LNCAP (cell line): Measurements from ENCODE around the gene TRPM8.

Source experiments
- CTCF ChIP-seq: fragments of 450-650 bp; IDR thresholded peaks from 2 replicates; pipeline ENCODE4 v1.5.1; 2017; ENCODE audit warnings: mild to moderate bottlenecking

The TRPM8 gene

GRCh38 chr2:234046521-234046920 lies 129.3 kb downstream of the TRPM8 start:
- no peak for TF ChIP-seq CTCF

- no peak for TF ChIP-seq CTCF
Observed at GRCh38 chr2:234047361-234047760, 130.2 kb downstream of the TRPM8 start.

- TF ChIP-seq CTCF: no peak
Observed at GRCh38 chr2:234048049-234048448, 130.9 kb downstream of the TRPM8 start.

- no peak for TF ChIP-seq CTCF
Observed at GRCh38 chr2:234050455-234051135, 133.4 kb downstream of the TRPM8 start, which contains the start of gene SPP2. Gene SPP2 (plus strand): TSS chr2:234050702. CDS start chr2:234050787, 85 bp downstream.

- TF ChIP-seq CTCF: no peak
Observed at GRCh38 chr2:234051374-234052070, 134.3 kb downstream of the TRPM8 start.

- TF ChIP-seq CTCF: no peak
Observed at GRCh38 chr2:234058881-234059280, 141.7 kb downstream of the TRPM8 start.

GRCh38 chr2:234060236-234060635 lies 143.1 kb downstream of the TRPM8 start:
- no peak for TF ChIP-seq CTCF
